Dendritic cell treated with granulocyte-macrophage colony-stimulating factor and Interleukin-4, amounts not matched to agents 40 ng/mL and 50 ng/mL, for 4 days (primary cell): ENCODE data around the gene ACAD11.
"Not testable (repeated sequence)": the region's sequence is repeated elsewhere in the genome, so short reads cannot be mapped to it uniquely, and the experiment has no call there.

Experiments used
- H3K27ac Mint-ChIP-seq: one replicate; pipeline ENCODE4 v1.8.0; 2022; ENCODE audit warnings: mild to moderate bottlenecking, mixed read lengths
- H3K27me3 Mint-ChIP-seq: one replicate; pipeline ENCODE4 v1.8.0; 2022; ENCODE audit warnings: mild to moderate bottlenecking, mixed read lengths
- H3K36me3 Mint-ChIP-seq: one replicate; pipeline ENCODE4 v1.8.0; 2022; ENCODE audit warnings: low read depth, mixed read lengths
- H3K4me1 Mint-ChIP-seq: one replicate; pipeline ENCODE4 v1.8.0; 2022; ENCODE audit warnings: low read depth, mixed read lengths
- H3K4me3 Mint-ChIP-seq: one replicate; pipeline ENCODE4 v1.8.0; 2022; ENCODE audit warnings: mild to moderate bottlenecking, moderate library complexity, mixed read lengths
- H3K9me3 Mint-ChIP-seq: one replicate; pipeline ENCODE4 v1.8.0; 2022; ENCODE audit warnings: mixed read lengths
- intact Hi-C: fragments of 100-400 bp; cut with micrococcal nuclease; formaldehyde crosslinking; loops from one replicate; pipeline ENCODE4 v1.15.0; 2022

The ACAD11 gene

DNA sequence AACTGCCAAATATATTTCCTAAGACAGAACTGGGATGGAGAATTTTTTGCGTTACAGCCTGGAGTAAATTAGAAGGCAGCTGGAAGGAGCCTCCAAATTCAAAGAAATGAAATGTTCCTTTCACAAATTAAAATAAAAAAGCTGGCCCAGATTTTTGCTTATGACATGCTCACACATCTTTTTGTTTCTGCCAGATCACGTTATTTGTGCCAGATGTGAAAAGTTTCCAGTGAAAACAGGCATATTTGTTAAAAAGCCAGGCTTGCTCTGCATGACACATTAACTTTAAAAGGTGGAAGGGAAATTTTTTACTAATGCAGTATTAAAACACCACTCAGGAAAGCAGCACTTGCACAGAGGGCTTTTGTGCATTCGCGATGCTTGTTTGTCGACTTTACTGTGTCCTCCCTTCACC is 85.8 kb downstream of the ACAD11 start:
- Mint-ChIP-seq H3K4me3 (no peak overlapping the region), H3K27me3 (no peaks in the 10 kb centered on the region), H3K27ac (no peak overlapping the region), H3K9me3 (no peaks in the 10 kb centered on the region), H3K4me1 (peaks cover 10% of the 10 kb centered on the region), H3K36me3 (peaks cover 26% of the 10 kb centered on the region)
- intact Hi-C loops, result no loop called here

DNA sequence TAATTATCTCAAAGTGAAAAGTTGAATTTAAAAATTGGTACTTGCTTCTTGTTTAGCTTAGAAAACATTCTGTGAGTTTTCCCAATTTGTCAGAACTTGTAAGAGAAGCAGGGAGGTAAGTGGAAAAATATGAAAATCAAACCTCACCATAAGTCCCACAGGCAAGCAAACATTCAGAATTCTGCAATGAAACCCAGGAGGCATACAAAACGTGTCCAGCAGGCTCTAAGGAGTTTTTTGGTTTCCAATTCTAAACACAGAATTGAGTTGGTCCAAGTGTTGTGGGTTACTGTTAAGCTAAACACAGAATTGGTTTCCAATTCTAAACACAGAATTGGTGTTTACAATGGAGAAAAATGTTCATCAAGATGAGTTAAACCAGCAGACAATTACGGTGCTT is 89.6 kb downstream of the ACAD11 start:
- no peaks in the 10 kb centered on the region for H3K9me3 Mint-ChIP-seq
- H3K4me3 Mint-ChIP-seq, result no peak overlapping the region
- H3K27ac Mint-ChIP-seq, result peak overlapping the region; percentile 45
- H3K27me3 Mint-ChIP-seq, result no peaks in the 10 kb centered on the region
- intact Hi-C loops, result no loop called here
- H3K4me1 Mint-ChIP-seq, result peaks cover 10% of the 10 kb centered on the region
- H3K36me3 Mint-ChIP-seq, result peaks cover 13% of the 10 kb centered on the region

DNA sequence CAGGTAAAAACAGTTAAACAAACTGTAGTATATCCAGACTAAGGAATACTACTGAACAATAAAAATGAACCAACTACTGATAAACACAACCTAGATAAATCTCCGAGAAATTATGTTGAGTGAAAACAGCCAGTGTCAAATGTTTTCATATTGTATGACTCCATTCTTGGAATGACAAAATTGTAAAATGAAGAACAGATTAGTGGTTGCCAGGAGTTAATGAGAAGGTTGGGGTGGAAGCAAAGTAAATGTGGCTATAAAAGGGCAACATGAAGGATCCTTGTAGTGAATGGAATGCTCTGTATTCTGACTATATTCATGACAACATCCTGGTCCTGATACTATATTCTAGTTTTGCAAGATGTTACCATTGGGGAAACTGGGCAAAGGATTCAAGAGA is 90.0 kb downstream of the ACAD11 start:
- Mint-ChIP-seq H3K27me3 (no peaks in the 10 kb centered on the region), H3K27ac (peak overlapping the region; percentile 45), H3K36me3 (peaks cover 12% of the 10 kb centered on the region), H3K9me3 (no peaks in the 10 kb centered on the region), H3K4me1 (peaks cover 13% of the 10 kb centered on the region), H3K4me3 (no peak overlapping the region)
- intact Hi-C loops, result no loop called here

DNA sequence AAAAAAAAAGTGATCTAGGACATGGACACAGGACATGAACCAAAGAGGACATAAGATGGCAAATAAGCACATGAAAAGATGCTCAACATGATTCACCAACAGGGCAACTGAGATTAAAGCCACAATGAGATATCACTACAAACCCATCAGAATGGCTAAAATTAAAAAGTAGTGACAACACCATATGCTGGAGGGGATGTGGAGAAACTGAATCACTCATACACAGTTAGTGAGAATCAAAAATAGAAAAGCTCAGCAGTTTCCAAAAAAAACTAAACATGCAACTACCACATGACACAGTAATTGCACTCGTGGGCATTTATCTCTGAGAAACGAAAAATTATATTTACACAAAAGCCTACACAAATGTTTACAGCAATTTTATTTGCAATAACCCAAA is 90.5 kb downstream of the ACAD11 start:
- peaks cover 12% of the 10 kb centered on the region for H3K36me3 Mint-ChIP-seq

DNA sequence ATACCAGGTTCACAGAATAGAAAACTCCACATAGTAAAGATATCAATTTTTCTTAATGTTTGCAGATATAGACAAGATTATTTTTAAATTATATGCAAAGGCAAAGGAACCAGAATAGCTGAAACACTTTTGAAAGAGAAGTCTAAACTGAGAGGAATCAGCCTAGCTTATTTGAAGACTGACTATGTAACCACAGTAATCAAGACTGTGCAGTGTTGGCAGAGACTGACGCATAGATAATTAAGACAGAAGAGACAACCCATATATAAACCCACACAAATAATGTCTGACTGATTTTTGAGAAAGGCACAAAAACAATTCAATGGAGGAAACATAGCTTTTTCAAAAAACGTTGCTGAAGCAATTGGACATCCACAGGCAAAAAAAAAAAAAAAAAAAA is 91.2 kb downstream of the ACAD11 start:
- Mint-ChIP-seq H3K4me1 (peaks cover 25% of the 10 kb centered on the region), H3K27ac (peak overlapping the region; percentile 46), H3K4me3 (no peak overlapping the region), H3K27me3 (no peaks in the 10 kb centered on the region), H3K9me3 (no peaks in the 10 kb centered on the region), H3K36me3 (peaks cover 12% of the 10 kb centered on the region)
- intact Hi-C loops, result no loop called here

More for the DNA sequence above, 90.5 kb downstream of the ACAD11 start:
- Mint-ChIP-seq H3K4me3 (no peak overlapping the region), H3K27me3 (no peaks in the 10 kb centered on the region), H3K9me3 (no peaks in the 10 kb centered on the region), H3K27ac (peak overlapping the region; percentile 46), H3K4me1 (peaks cover 18% of the 10 kb centered on the region)
- intact Hi-C loops, result no loop called here

GRCh38 chr3:132564070-132564465 is 95.5 kb downstream of the ACAD11 start:
- no peak overlapping the region for H3K27ac Mint-ChIP-seq
- H3K27me3 Mint-ChIP-seq, result no peaks in the 10 kb centered on the region
- H3K4me3 Mint-ChIP-seq, result no peak overlapping the region
- intact Hi-C loops, result no loop called here
- H3K36me3 Mint-ChIP-seq, result peaks cover 5% of the 10 kb centered on the region
- peaks cover 29% of the 10 kb centered on the region for H3K4me1 Mint-ChIP-seq
- no peaks in the 10 kb centered on the region for H3K9me3 Mint-ChIP-seq

GRCh38 chr3:132563420-132564069 is 96.1 kb downstream of the ACAD11 start:
- Mint-ChIP-seq H3K9me3 (no peaks in the 10 kb centered on the region), H3K27ac (no peak overlapping the region), H3K36me3 (peaks cover 5% of the 10 kb centered on the region), H3K27me3 (no peaks in the 10 kb centered on the region), H3K4me1 (peaks cover 26% of the 10 kb centered on the region), H3K4me3 (peak overlapping the region; percentile 20)
- intact Hi-C loops, result no loop called here

DNA sequence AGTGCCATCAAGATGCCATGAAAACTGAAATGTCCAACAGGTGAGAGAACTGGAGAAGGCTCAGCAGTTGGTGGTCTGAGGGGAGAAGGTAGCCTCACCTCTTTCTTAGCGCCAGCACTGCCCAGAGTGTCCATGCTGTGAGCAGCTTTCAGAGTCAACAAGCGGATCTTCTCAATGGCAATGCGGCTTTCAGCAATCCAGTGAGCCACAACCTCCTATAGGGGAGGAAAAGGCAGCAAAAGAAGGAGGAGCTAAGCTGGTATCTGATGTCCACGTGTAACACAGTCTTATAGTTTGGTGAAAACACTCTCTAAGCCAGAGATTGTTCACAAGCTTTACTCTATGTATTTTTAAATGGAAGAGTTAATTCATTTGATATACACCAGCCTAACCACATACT is 98.6 kb downstream of the ACAD11 start:
- Mint-ChIP-seq H3K36me3 (peaks cover 5% of the 10 kb centered on the region), H3K27ac (no peak overlapping the region), H3K4me3 (no peak overlapping the region), H3K27me3 (no peaks in the 10 kb centered on the region), H3K9me3 (no peaks in the 10 kb centered on the region), H3K4me1 (peaks cover 26% of the 10 kb centered on the region)
- intact Hi-C loops, result no loop called here

DNA sequence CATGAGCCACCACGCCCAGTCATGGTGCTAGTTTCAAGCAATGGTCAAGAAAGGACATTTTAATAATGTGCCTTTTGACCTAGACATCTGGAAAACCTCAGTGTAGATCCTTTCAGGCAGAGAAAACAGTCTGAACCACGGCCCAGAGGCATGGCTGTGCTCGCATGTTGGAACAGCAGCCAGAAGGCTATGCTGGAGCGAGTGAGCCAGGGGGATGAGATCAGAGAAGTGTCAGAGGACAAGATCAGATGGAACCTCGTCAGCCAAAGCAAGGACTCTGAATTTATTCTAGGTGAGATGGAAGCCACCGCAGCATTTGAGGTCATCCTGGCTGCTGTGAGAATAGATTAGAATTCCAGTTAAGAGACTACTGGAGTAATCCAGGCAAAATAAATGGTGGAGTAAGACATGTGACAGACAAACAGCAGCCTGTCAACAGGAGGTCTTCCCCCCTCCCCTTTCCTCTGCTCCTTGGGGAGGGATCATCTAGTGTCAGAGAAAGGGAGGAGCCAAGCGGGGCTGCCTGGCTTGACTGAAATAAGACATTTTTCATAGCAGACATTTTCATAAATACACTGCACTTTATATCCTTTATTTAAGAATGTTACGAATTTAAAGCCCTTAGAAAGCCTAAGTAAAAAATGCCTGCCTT is 103.0 kb downstream of the ACAD11 start:
- peaks cover 5% of the 10 kb centered on the region for H3K4me1 Mint-ChIP-seq
- intact Hi-C loops, result no loop called here

GRCh38 chr3:132556036-132556386 is 103.6 kb downstream of the ACAD11 start:
- H3K4me1 Mint-ChIP-seq, intact Hi-C loops, H3K27ac Mint-ChIP-seq, H3K27me3 Mint-ChIP-seq, H3K4me3 Mint-ChIP-seq, H3K36me3 Mint-ChIP-seq, H3K9me3 Mint-ChIP-seq: not testable (repeated sequence)

More for the DNA sequence above, 103.0 kb downstream of the ACAD11 start:
- Mint-ChIP-seq H3K36me3 (no peaks in the 10 kb centered on the region), H3K4me3 (no peak overlapping the region), H3K27ac (no peak overlapping the region), H3K27me3 (no peaks in the 10 kb centered on the region), H3K9me3 (no peaks in the 10 kb centered on the region)

DNA sequence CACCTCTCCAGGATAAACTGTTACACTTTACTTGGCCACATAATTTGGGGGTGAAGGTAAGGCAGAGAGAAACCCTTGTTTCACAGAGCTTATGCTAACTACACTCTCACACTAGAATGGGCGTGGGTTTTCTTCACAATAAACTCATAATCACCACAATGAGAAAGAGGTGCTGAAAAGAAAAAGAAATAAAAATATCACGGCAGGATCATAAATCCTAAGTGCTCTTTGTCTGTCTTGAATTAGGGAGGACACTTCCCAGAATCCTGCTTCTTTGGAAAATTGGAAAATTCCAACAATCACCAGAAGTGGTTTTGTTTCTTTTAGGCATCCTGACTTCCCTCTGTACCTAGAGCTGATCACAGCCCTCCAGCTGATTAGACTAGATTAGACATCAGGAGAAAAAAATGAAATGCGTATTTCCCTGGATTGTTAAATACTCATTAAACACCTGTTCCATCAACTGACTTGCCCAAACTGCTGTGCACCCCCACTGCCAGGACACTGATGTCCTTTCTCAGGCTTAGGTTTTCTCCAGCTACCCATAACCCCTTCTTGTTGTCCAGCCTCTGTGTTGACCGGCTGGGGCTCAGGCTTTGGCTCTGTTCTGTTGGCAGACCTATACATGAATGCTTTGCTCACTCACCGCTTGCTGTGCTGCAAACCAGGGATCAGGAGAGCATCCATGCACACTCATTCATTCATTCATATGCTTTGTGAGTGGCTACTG is 104.1 kb downstream of the ACAD11 start:
- no peaks in the 10 kb centered on the region for H3K9me3 Mint-ChIP-seq
- no peak overlapping the region for H3K4me3 Mint-ChIP-seq
- no peaks in the 10 kb centered on the region for H3K27me3 Mint-ChIP-seq
- H3K4me1 Mint-ChIP-seq, result peaks cover 7% of the 10 kb centered on the region
- no peaks in the 10 kb centered on the region for H3K36me3 Mint-ChIP-seq
- no peak overlapping the region for H3K27ac Mint-ChIP-seq
- intact Hi-C loops, result no loop called here

- Mint-ChIP-seq H3K27ac (no peak overlapping the region), H3K4me3 (no peak overlapping the region), H3K27me3 (no peaks in the 10 kb centered on the region), H3K36me3 (no peaks in the 10 kb centered on the region), H3K9me3 (no peaks in the 10 kb centered on the region), H3K4me1 (peaks cover 10% of the 10 kb centered on the region)
- intact Hi-C loops, result no loop called here
Observed at GRCh38 chr3:132554437-132554836, 105.2 kb downstream of the ACAD11 start.

- Mint-ChIP-seq H3K27me3 (no peaks in the 10 kb centered on the region), H3K27ac (no peak overlapping the region), H3K9me3 (no peaks in the 10 kb centered on the region), H3K36me3 (no peaks in the 10 kb centered on the region), H3K4me3 (no peak overlapping the region), H3K4me1 (peaks cover 10% of the 10 kb centered on the region)
- intact Hi-C loops, result no loop called here
Observed at GRCh38 chr3:132553826-132554225, 105.8 kb downstream of the ACAD11 start.

GRCh38 chr3:132550579-132551305 is 108.9 kb downstream of the ACAD11 start:
- no peaks in the 10 kb centered on the region for H3K27me3 Mint-ChIP-seq
- intact Hi-C loops, result no loop called here
- no peaks in the 10 kb centered on the region for H3K36me3 Mint-ChIP-seq
- H3K27ac Mint-ChIP-seq, result no peak overlapping the region
- H3K4me1 Mint-ChIP-seq, result peaks cover 17% of the 10 kb centered on the region
- H3K4me3 Mint-ChIP-seq, result no peak overlapping the region
- H3K9me3 Mint-ChIP-seq, result no peaks in the 10 kb centered on the region
